HEK293 (cell line): Measurements from ENCODE around the gene GTSE1.

Experiments used
- ZNF521 ChIP-seq: fragments of 450-650 bp; formaldehyde crosslinking; IDR thresholded peaks from 2 replicates; pipeline ENCODE4 v1.5.1; 2017; ENCODE audit warnings: missing biosample characterization, mild to moderate bottlenecking, missing genetic modification characterization
- TF ChIP-seq, protein P1 (sequence below): fragments of 450-650 bp; formaldehyde crosslinking; IDR thresholded peaks from 2 replicates; pipeline ENCODE4 v1.5.1; 2016; ENCODE audit warnings: missing biosample characterization, missing genetic modification characterization

DNA sequence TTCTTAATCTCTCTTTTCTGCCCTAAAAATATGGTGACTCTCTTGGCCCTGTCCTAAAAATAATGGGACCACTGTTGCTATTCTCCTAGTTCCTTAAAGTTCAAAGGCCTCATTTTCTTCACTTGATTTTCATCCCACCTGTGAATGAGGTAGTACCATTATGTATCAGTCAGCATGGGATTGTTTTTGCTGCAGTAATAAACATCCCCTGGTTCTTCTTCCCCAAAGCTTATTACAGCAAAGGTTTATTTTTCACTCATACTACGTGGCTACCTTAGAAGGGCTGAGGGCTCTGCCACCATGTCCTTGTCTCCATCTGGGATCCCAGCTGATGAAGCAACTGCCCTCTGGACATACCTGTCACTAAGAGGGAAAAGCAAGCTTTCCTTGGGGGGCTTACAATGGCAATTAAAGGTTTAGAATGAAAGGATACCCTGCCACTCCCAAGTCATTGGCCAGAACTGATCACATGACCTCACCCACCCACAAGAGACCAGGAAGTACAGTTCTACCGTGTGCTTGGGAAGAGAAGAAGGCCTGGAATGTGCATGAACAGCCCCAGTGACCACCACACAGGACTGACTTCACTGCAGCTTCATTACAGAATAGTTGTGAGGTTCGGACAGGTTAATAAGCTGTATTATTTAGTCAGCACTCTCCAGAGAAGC lies 21.1 kb upstream of the GTSE1 start:
- TF ChIP-seq, protein P1, sequence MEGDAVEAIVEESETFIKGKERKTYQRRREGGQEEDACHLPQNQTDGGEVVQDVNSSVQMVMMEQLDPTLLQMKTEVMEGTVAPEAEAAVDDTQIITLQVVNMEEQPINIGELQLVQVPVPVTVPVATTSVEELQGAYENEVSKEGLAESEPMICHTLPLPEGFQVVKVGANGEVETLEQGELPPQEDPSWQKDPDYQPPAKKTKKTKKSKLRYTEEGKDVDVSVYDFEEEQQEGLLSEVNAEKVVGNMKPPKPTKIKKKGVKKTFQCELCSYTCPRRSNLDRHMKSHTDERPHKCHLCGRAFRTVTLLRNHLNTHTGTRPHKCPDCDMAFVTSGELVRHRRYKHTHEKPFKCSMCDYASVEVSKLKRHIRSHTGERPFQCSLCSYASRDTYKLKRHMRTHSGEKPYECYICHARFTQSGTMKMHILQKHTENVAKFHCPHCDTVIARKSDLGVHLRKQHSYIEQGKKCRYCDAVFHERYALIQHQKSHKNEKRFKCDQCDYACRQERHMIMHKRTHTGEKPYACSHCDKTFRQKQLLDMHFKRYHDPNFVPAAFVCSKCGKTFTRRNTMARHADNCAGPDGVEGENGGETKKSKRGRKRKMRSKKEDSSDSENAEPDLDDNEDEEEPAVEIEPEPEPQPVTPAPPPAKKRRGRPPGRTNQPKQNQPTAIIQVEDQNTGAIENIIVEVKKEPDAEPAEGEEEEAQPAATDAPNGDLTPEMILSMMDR: no peak
- no peak for TF ChIP-seq ZNF521 (tag by site-specific recombination)
